ENCODE data around the gene LAIR1.
A peak's percentile ranks its signal among the peaks of the same experiment; 100 is the strongest.
"Not testable (repeated sequence)": the region's sequence is repeated elsewhere in the genome, so short reads cannot be mapped to it uniquely, and the experiment has no call there.

The LAIR1 gene

DNA sequence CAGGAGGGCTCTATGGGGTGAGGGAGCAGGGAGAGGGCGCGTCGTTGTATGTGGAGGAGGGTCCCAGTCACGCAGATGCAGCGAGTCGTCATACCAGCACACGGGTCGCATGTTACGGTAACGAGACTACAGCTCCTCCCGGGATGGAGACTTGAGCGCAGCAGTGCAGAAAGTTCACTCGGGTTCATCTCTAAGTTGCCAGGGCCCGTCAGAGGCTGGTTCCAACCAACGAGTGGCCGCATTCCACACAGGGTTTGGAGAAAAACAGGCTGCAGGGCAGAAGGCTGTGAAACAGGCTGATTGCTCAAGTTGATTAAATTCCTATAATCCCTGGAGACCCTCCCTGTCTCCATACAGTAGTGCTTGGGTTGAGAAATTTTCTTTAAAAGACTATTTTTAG lies 28.6 kb upstream of the LAIR1 start:
- Histone ChIP-seq H3K4me1 (ENCODE audit: control insufficient read depth, insufficient read depth, low read length) (peaks cover 4% of the 10 kb centered on the region), H3K27ac (ENCODE audit: low read length) (no peak overlapping the region), H3K4me3 (ENCODE audit: low read length in 2 of 2) (no peak overlapping the region), H3K36me3 (ENCODE audit: control insufficient read depth in 2 of 2, insufficient read depth in 2 of 2, low read length in 2 of 2) (no peaks in the 10 kb centered on the region), H3K27me3 (ENCODE audit: control insufficient read depth in 1 of 2, insufficient read depth in 2 of 2, low read length in 2 of 2) (peaks cover 13 to 14% of the 10 kb centered on the region in 2 donors), H3K9ac (ENCODE audit: low read length in 2 of 2) (no peak overlapping the region), H3K9me3 (ENCODE audit: control insufficient read depth in 2 of 2, low read length in 2 of 2) (no peaks in the 10 kb centered on the region)

- H3K27me3 ChIP-seq (ENCODE audit: control insufficient read depth in 1 of 2, insufficient read depth in 2 of 2, low read length in 2 of 2), result peaks cover 14 to 18% of the 10 kb centered on the region in 2 donors
Measured at GRCh38 chr19:54392105-54392504, 27.4 kb upstream of the LAIR1 start.

DNA sequence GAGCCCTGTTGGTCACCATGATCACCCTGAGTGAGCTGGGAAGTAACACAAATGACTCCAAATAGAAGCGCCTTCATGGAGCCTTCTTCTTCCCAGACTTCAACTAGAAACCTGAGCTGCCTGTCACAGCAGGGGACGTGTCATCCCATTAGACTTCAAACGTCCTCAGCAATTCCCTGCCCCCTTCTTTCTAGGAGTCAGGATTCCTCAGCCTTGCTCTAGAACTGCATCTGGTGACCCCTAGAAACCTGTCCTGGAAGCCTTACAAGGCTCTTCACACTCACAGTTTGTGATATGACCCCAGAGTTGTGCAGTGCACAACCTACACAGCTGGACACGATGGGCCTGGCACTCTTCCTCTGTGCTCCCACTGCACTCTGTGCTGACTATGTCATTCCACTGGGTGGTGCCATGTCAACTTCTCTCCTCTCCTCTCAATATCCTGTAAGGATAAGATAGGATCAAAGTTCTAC lies 26.9 kb upstream of the LAIR1 start:
- peaks cover 9% of the 10 kb centered on the region for H3K4me1 ChIP-seq (ENCODE audit: control insufficient read depth, insufficient read depth, low read length)
- no peaks in the 10 kb centered on the region for H3K9me3 ChIP-seq (ENCODE audit: control insufficient read depth in 2 of 2, low read length in 2 of 2)
- H3K4me3 ChIP-seq (ENCODE audit: low read length in 2 of 2), result no peak overlapping the region
- no peaks in the 10 kb centered on the region for H3K36me3 ChIP-seq (ENCODE audit: control insufficient read depth in 2 of 2, insufficient read depth in 2 of 2, low read length in 2 of 2)
- H3K27ac ChIP-seq (ENCODE audit: low read length), result no peak overlapping the region
- peaks cover 14 to 18% of the 10 kb centered on the region in 2 donors for H3K27me3 ChIP-seq (ENCODE audit: control insufficient read depth in 1 of 2, insufficient read depth in 2 of 2, low read length in 2 of 2)
- H3K9ac ChIP-seq (ENCODE audit: low read length in 2 of 2), result no peak overlapping the region

More at GRCh38 chr19:54392105-54392504, 27.4 kb upstream of the LAIR1 start:
- Histone ChIP-seq H3K4me3 (ENCODE audit: low read length in 2 of 2) (no peak overlapping the region), H3K27ac (ENCODE audit: low read length) (no peak overlapping the region), H3K36me3 (ENCODE audit: control insufficient read depth in 2 of 2, insufficient read depth in 2 of 2, low read length in 2 of 2) (no peaks in the 10 kb centered on the region), H3K4me1 (ENCODE audit: control insufficient read depth, insufficient read depth, low read length) (peaks cover 9% of the 10 kb centered on the region), H3K9ac (ENCODE audit: low read length in 2 of 2) (no peak overlapping the region), H3K9me3 (ENCODE audit: control insufficient read depth in 2 of 2, low read length in 2 of 2) (no peaks in the 10 kb centered on the region)

GRCh38 chr19:54390942-54391577 lies 26.3 kb upstream of the LAIR1 start:
- Histone ChIP-seq H3K9me3 (ENCODE audit: control insufficient read depth in 2 of 2, low read length in 2 of 2) (no peaks in the 10 kb centered on the region), H3K27me3 (ENCODE audit: control insufficient read depth in 1 of 2, insufficient read depth in 2 of 2, low read length in 2 of 2) (peaks cover 14 to 18% of the 10 kb centered on the region in 2 donors), H3K4me1 (ENCODE audit: control insufficient read depth, insufficient read depth, low read length) (peaks cover 9% of the 10 kb centered on the region), H3K27ac (ENCODE audit: low read length) (no peak overlapping the region), H3K4me3 (ENCODE audit: low read length in 2 of 2) (no peak overlapping the region), H3K9ac (ENCODE audit: low read length in 2 of 2) (no peak overlapping the region), H3K36me3 (ENCODE audit: control insufficient read depth in 2 of 2, insufficient read depth in 2 of 2, low read length in 2 of 2) (no peaks in the 10 kb centered on the region)

DNA sequence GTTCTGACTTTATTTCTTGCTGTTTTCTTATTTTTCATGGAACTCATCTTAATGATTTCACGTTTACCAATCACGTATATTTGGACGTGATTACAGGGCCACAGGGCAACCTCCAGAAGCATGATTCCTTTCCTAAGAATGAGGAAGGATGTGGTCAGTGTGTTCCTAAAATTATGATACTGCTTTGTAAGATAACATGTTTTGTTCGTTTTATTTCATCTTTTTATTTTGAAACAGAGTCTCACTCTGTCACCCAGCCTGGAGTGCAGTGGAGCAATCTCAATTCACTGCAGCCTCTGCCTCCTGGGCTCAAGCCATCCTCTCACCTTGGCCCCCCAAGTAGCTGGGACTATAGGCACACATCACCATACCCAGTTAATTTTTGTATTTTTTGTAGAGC lies 24.8 kb upstream of the LAIR1 start:
- no peak overlapping the region for H3K27ac ChIP-seq (ENCODE audit: low read length)
- H3K27me3 ChIP-seq (ENCODE audit: control insufficient read depth in 1 of 2, insufficient read depth in 2 of 2, low read length in 2 of 2), result peaks cover 14 to 23% of the 10 kb centered on the region in 2 donors
- H3K9ac ChIP-seq (ENCODE audit: low read length in 2 of 2), result no peak overlapping the region
- no peak overlapping the region for H3K4me3 ChIP-seq (ENCODE audit: low read length in 2 of 2)
- no peaks in the 10 kb centered on the region for H3K9me3 ChIP-seq (ENCODE audit: control insufficient read depth in 2 of 2, low read length in 2 of 2)
- H3K4me1 ChIP-seq (ENCODE audit: control insufficient read depth, insufficient read depth, low read length), result peaks cover 9% of the 10 kb centered on the region
- no peaks in the 10 kb centered on the region for H3K36me3 ChIP-seq (ENCODE audit: control insufficient read depth in 2 of 2, insufficient read depth in 2 of 2, low read length in 2 of 2)

- Histone ChIP-seq H3K9ac (ENCODE audit: low read length in 2 of 2) (no peak overlapping the region), H3K27ac (ENCODE audit: low read length) (no peak overlapping the region), H3K36me3 (ENCODE audit: control insufficient read depth in 2 of 2, insufficient read depth in 2 of 2, low read length in 2 of 2) (no peaks in the 10 kb centered on the region), H3K4me3 (ENCODE audit: low read length in 2 of 2) (peak overlapping the region in 1 of 2 donors; percentile 44), H3K9me3 (ENCODE audit: control insufficient read depth in 2 of 2, low read length in 2 of 2) (no peaks in the 10 kb centered on the region), H3K27me3 (ENCODE audit: control insufficient read depth in 1 of 2, insufficient read depth in 2 of 2, low read length in 2 of 2) (peaks cover 14 to 19% of the 10 kb centered on the region in 2 donors), H3K4me1 (ENCODE audit: control insufficient read depth, insufficient read depth, low read length) (peaks cover 9% of the 10 kb centered on the region)
Measured at GRCh38 chr19:54388802-54389139, 24.0 kb upstream of the LAIR1 start.

GRCh38 chr19:54387991-54388801 lies 23.5 kb upstream of the LAIR1 start:
- H3K4me3 ChIP-seq (ENCODE audit: low read length in 2 of 2), result peak overlapping the region; percentile 43 to 44

DNA sequence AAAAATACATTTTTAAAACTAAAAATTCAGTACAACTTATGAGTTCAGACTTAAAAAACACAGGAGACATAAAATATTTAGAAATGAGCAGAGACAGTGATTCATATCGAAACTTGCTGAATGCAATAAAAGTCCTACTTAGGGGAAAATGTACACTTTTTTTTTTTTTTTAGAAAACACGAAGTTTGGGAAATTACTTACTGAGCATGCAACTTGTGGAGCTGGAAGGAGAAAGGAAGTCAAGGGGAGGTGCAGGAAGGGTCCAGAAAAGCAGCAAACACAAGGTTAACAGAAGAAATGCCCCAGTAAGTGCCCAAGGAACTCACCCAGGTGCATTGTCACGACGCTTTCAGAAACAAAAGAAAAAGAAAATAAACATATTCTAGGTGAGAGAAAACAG lies 18.6 kb upstream of the LAIR1 start:
- H3K9me3 ChIP-seq (ENCODE audit: control insufficient read depth in 2 of 2, low read length in 2 of 2), result peaks cover 0 to 2% of the 10 kb centered on the region in 2 donors
- no peak overlapping the region for H3K9ac ChIP-seq (ENCODE audit: low read length in 2 of 2)
- H3K4me3 ChIP-seq (ENCODE audit: low read length in 2 of 2), result no peak overlapping the region
- H3K27me3 ChIP-seq (ENCODE audit: control insufficient read depth in 1 of 2, insufficient read depth in 2 of 2, low read length in 2 of 2), result peaks cover 0 to 10% of the 10 kb centered on the region in 2 donors
- no peak overlapping the region for H3K27ac ChIP-seq (ENCODE audit: low read length)
- H3K36me3 ChIP-seq (ENCODE audit: control insufficient read depth in 2 of 2, insufficient read depth in 2 of 2, low read length in 2 of 2), result no peaks in the 10 kb centered on the region
- H3K4me1 ChIP-seq (ENCODE audit: control insufficient read depth, insufficient read depth, low read length), result peaks cover 4% of the 10 kb centered on the region

More at GRCh38 chr19:54387991-54388801, 23.5 kb upstream of the LAIR1 start:
- Histone ChIP-seq H3K36me3 (ENCODE audit: control insufficient read depth in 2 of 2, insufficient read depth in 2 of 2, low read length in 2 of 2) (no peaks in the 10 kb centered on the region), H3K4me1 (ENCODE audit: control insufficient read depth, insufficient read depth, low read length) (peaks cover 9% of the 10 kb centered on the region), H3K9me3 (ENCODE audit: control insufficient read depth in 2 of 2, low read length in 2 of 2) (no peaks in the 10 kb centered on the region), H3K27me3 (ENCODE audit: control insufficient read depth in 1 of 2, insufficient read depth in 2 of 2, low read length in 2 of 2) (peaks cover 14 to 19% of the 10 kb centered on the region in 2 donors), H3K9ac (ENCODE audit: low read length in 2 of 2) (no peak overlapping the region), H3K27ac (ENCODE audit: low read length) (no peak overlapping the region)

GRCh38 chr19:54382041-54382440 lies 17.3 kb upstream of the LAIR1 start:
- H3K9ac ChIP-seq (ENCODE audit: low read length in 2 of 2); H3K27me3 ChIP-seq (ENCODE audit: control insufficient read depth in 1 of 2, insufficient read depth in 2 of 2, low read length in 2 of 2); H3K27ac ChIP-seq (ENCODE audit: low read length); H3K9me3 ChIP-seq (ENCODE audit: control insufficient read depth in 2 of 2, low read length in 2 of 2); H3K4me3 ChIP-seq (ENCODE audit: low read length in 2 of 2); H3K36me3 ChIP-seq (ENCODE audit: control insufficient read depth in 2 of 2, insufficient read depth in 2 of 2, low read length in 2 of 2); H3K4me1 ChIP-seq (ENCODE audit: control insufficient read depth, insufficient read depth, low read length): not testable (repeated sequence)

GRCh38 chr19:54380897-54381296 lies 16.2 kb upstream of the LAIR1 start:
- H3K4me3 ChIP-seq (ENCODE audit: low read length in 2 of 2), result no peak overlapping the region
- no peak overlapping the region for H3K27ac ChIP-seq (ENCODE audit: low read length)

More at GRCh38 chr19:54380897-54381296, 16.2 kb upstream of the LAIR1 start:
- no peak overlapping the region for H3K9ac ChIP-seq (ENCODE audit: low read length in 2 of 2)
- peaks cover 0 to 2% of the 10 kb centered on the region in 2 donors for H3K9me3 ChIP-seq (ENCODE audit: control insufficient read depth in 2 of 2, low read length in 2 of 2)
- no peaks in the 10 kb centered on the region for H3K4me1 ChIP-seq (ENCODE audit: control insufficient read depth, insufficient read depth, low read length)
- H3K36me3 ChIP-seq (ENCODE audit: control insufficient read depth in 2 of 2, insufficient read depth in 2 of 2, low read length in 2 of 2), result no peaks in the 10 kb centered on the region
- H3K27me3 ChIP-seq (ENCODE audit: control insufficient read depth in 1 of 2, insufficient read depth in 2 of 2, low read length in 2 of 2), result peaks cover 0 to 4% of the 10 kb centered on the region in 2 donors
